GM23338 (cell line): Measurements from ENCODE around the gene COL25A1. TPM values are rescaled to one million over a fixed set of nuclear protein-coding genes. Genes with fewer than 3 reads are reported as not detected.

Source experiments
- ATAC-seq: fragments of 200-7000 bp; cut with Tn5 transposase; 3 replicates; pipeline ENCODE4 v1.9.1; 2020
- DNase-seq: peaks from one replicate; pipeline ENCODE4 v3.0.0-alpha.2; 2015; ENCODE audit warnings: low spot score
- H2AFZ ChIP-seq: fragments of 200-600 bp; sonication (generic); 2 replicates; pipeline ENCODE4 v1.8.0; 2016; ENCODE audit warnings: antibody characterized with exemption, mild to moderate bottlenecking, moderate library complexity
- H3F3A ChIP-seq: fragments of 200-600 bp; sonication (generic); replicated peaks from 2 replicates; pipeline ENCODE4 v1.8.0; 2017; ENCODE audit warnings: antibody characterized with exemption, mixed run types, low read depth
- H3K27ac ChIP-seq: fragments of 200-600 bp; sonication (generic); 2 replicates; pipeline ENCODE4 v1.6.1; 2016; ENCODE audit warnings: low read depth
- H3K27me3 ChIP-seq: fragments of 200-600 bp; sonication (generic); 2 replicates; pipeline ENCODE4 v1.8.0; 2016; ENCODE audit warnings: mild to moderate bottlenecking, mixed run types, moderate library complexity; ENCODE audit not compliant: insufficient read depth
- H3K36me3 ChIP-seq: fragments of 200-600 bp; sonication (generic); 2 replicates; pipeline ENCODE4 v1.8.0; 2016; ENCODE audit warnings: mild to moderate bottlenecking; ENCODE audit not compliant: insufficient read depth
- H3K4me1 ChIP-seq: fragments of 200-600 bp; sonication (generic); 2 replicates; pipeline ENCODE4 v1.8.0; 2016; ENCODE audit warnings: mild to moderate bottlenecking, moderate library complexity; ENCODE audit not compliant: insufficient read depth
- H3K4me2 ChIP-seq: fragments of 200-600 bp; sonication (generic); 2 replicates; pipeline ENCODE4 v1.7.1; 2017; ENCODE audit warnings: mixed run types
- H3K4me3 ChIP-seq: fragments of 200-600 bp; sonication (generic); 2 replicates; pipeline ENCODE4 v1.6.1; 2016; ENCODE audit warnings: mixed run types
- H3K79me2 ChIP-seq: fragments of 200-600 bp; sonication (generic); replicated peaks from 2 replicates; pipeline ENCODE4 v1.8.0; 2017; ENCODE audit warnings: mild to moderate bottlenecking; ENCODE audit not compliant: insufficient read depth
- H3K9me2 ChIP-seq: fragments of 200-600 bp; sonication (generic); 2 replicates; pipeline ENCODE4 v1.8.0; 2017; ENCODE audit not compliant: insufficient read depth
- H4K20me1 ChIP-seq: fragments of 200-600 bp; sonication (generic); replicated peaks from 2 replicates; pipeline ENCODE4 v1.8.0; 2017; ENCODE audit warnings: mild to moderate bottlenecking; ENCODE audit not compliant: insufficient read depth
- H3K27ac Mint-ChIP-seq: 2 replicates; pipeline ENCODE4 v1.8.0; 2020; ENCODE audit warnings: inconsistent platforms, mild to moderate bottlenecking, moderate library complexity, mixed read lengths
- H3K27me3 Mint-ChIP-seq: 3 replicates; pipeline ENCODE4 v1.8.0; 2022; ENCODE audit warnings: low read depth, mild to moderate bottlenecking, moderate library complexity, mixed read lengths, inconsistent platforms; ENCODE audit not compliant: insufficient read depth, poor library complexity
- H3K36me3 Mint-ChIP-seq: 3 replicates; pipeline ENCODE4 v1.8.0; 2021; ENCODE audit warnings: low read depth, mild to moderate bottlenecking, inconsistent platforms, moderate library complexity, mixed read lengths
- H3K4me1 Mint-ChIP-seq: 3 replicates; pipeline ENCODE4 v1.8.0; 2020; ENCODE audit warnings: mild to moderate bottlenecking, inconsistent platforms, mixed read lengths
- H3K4me3 Mint-ChIP-seq: 3 replicates; pipeline ENCODE4 v1.8.0; 2021; ENCODE audit warnings: moderate library complexity, mild to moderate bottlenecking, inconsistent platforms, mixed read lengths
- H3K9me3 Mint-ChIP-seq: 3 replicates; pipeline ENCODE4 v1.8.0; 2020; ENCODE audit warnings: moderate library complexity, mild to moderate bottlenecking, inconsistent platforms, mixed read lengths
- CREB1 ChIP-seq: fragments of 250-450 bp; sonication (Bioruptor Pico); IDR thresholded peaks from 2 replicates; pipeline ENCODE4 v1.5.0; 2020; ENCODE audit warnings: low read depth, mild to moderate bottlenecking, moderate library complexity
- EZH2 ChIP-seq: fragments of 200-600 bp; sonication (generic); IDR thresholded peaks from one replicate; pipeline ENCODE4 v1.8.0; 2017; ENCODE audit warnings: antibody characterized with exemption, mild to moderate bottlenecking, low read depth; ENCODE audit not compliant: unreplicated experiment
- EZH2phosphoT487 ChIP-seq: fragments of 200-600 bp; sonication (generic); IDR thresholded peaks from one replicate; pipeline ENCODE4 v1.8.1; 2018; ENCODE audit warnings: antibody characterized with exemption; ENCODE audit not compliant: unreplicated experiment
- JUNB ChIP-seq: IDR thresholded peaks from one replicate; pipeline ENCODE4 v1.6.1; 2016; ENCODE audit warnings: antibody characterized with exemption; ENCODE audit not compliant: unreplicated experiment
- NANOG ChIP-seq: IDR thresholded peaks from 2 replicates; pipeline ENCODE4 v1.6.1; 2016; ENCODE audit warnings: antibody characterized with exemption, borderline replicate concordance
- POLR2AphosphoS5 ChIP-seq: IDR thresholded peaks from 2 replicates; pipeline ENCODE4 v1.6.1; 2016; ENCODE audit warnings: antibody characterized with exemption, low read depth
- STAT1 ChIP-seq: IDR thresholded peaks from one replicate; pipeline ENCODE4 v1.6.1; 2016; ENCODE audit warnings: antibody characterized with exemption; ENCODE audit not compliant: unreplicated experiment
- ZNF114 ChIP-seq: fragments of 250-450 bp; sonication (Bioruptor Pico); IDR thresholded peaks from 2 replicates; pipeline ENCODE4 v1.5.0; 2020; ENCODE audit warnings: mild to moderate bottlenecking, moderate library complexity
- ZNF331 ChIP-seq: fragments of 250-450 bp; sonication (Bioruptor Pico); IDR thresholded peaks from 2 replicates; pipeline ENCODE4 v1.5.0; 2020; ENCODE audit warnings: low read depth, mild to moderate bottlenecking, moderate library complexity
- polyA plus RNA-seq: library from polyadenylated mRNA; unstranded; fragments of >200 nt; fragmentation: Nextera tagmentation; extraction: Ambion mirVana; gene quantifications from 2 replicates; pipeline ENCODE4 v1.2.1, GENCODE V29; 2016
- total RNA-seq: library from RNA; depleted of rRNA; stranded (reverse); fragments of >200 nt; shearing (Covaris generic); gene quantifications from 2 replicates; pipeline ENCODE4 v1.2.3, GENCODE V29; 2014
- TF ChIP-seq, protein P1 (sequence below): IDR thresholded peaks from one replicate; pipeline ENCODE4 v1.6.1; 2018; ENCODE audit warnings: antibody characterized with exemption; ENCODE audit not compliant: unreplicated experiment
- TF ChIP-seq, protein P2 (sequence below), 2 experiments: fragments of 200-600 bp in 1 of 2; sonication (generic) in 1 of 2; conservative IDR thresholded peaks; 2 replicates each; pipeline versions ENCODE4 v1.5.1 to v1.6.1; 2016 to 2017; ENCODE audit warnings: antibody characterized with exemption in 2 of 2, low read depth in 2 of 2, mild to moderate bottlenecking in 2 of 2, moderate library complexity in 1 of 2
- TF ChIP-seq, protein P3 (sequence below): IDR thresholded peaks from 2 replicates; pipeline ENCODE4 v1.6.1; 2016; ENCODE audit warnings: antibody characterized with exemption

The COL25A1 gene
- total and polyA plus RNA-seq, 2 experiments from 2014 or later, result 3.9 to 5.6 TPM

DNA sequence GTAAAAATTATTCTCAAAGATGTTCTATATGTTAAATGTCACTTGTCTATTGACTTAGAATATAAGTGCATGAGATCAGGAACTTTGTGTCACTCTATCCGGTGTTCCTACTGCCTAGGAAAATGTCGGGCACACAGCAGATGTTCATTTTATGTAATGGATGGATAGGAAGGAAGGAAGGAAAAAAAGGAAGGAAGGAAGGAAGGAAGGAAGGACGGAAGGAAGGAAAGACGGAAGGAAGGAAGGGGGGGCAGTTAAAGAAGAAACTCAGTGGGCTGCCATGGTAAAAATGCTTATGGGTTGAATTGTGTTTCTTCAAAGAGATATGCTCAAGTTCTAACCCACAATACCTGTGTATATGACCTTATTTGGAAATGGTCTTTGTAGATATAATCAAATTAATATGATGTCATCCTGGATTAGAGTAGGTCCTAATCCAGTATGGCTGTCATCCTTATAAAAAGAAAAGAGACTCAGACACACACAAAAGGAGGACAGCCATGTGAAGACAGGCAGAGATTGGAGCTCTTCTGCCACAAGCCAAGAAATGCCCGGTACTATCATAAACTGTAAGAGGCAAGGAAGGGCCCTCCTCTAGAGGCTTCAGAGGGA lies 86.3 kb downstream of the COL25A1 start (continued):
- TF ChIP-seq, protein P1, sequence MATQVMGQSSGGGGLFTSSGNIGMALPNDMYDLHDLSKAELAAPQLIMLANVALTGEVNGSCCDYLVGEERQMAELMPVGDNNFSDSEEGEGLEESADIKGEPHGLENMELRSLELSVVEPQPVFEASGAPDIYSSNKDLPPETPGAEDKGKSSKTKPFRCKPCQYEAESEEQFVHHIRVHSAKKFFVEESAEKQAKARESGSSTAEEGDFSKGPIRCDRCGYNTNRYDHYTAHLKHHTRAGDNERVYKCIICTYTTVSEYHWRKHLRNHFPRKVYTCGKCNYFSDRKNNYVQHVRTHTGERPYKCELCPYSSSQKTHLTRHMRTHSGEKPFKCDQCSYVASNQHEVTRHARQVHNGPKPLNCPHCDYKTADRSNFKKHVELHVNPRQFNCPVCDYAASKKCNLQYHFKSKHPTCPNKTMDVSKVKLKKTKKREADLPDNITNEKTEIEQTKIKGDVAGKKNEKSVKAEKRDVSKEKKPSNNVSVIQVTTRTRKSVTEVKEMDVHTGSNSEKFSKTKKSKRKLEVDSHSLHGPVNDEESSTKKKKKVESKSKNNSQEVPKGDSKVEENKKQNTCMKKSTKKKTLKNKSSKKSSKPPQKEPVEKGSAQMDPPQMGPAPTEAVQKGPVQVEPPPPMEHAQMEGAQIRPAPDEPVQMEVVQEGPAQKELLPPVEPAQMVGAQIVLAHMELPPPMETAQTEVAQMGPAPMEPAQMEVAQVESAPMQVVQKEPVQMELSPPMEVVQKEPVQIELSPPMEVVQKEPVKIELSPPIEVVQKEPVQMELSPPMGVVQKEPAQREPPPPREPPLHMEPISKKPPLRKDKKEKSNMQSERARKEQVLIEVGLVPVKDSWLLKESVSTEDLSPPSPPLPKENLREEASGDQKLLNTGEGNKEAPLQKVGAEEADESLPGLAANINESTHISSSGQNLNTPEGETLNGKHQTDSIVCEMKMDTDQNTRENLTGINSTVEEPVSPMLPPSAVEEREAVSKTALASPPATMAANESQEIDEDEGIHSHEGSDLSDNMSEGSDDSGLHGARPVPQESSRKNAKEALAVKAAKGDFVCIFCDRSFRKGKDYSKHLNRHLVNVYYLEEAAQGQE, result no peak
- TF ChIP-seq POLR2AphosphoS5 (no peak), STAT1 (no peak), EZH2 (no peak), JUNB (no peak), NANOG (no peak)
- TF ChIP-seq, protein P2, sequence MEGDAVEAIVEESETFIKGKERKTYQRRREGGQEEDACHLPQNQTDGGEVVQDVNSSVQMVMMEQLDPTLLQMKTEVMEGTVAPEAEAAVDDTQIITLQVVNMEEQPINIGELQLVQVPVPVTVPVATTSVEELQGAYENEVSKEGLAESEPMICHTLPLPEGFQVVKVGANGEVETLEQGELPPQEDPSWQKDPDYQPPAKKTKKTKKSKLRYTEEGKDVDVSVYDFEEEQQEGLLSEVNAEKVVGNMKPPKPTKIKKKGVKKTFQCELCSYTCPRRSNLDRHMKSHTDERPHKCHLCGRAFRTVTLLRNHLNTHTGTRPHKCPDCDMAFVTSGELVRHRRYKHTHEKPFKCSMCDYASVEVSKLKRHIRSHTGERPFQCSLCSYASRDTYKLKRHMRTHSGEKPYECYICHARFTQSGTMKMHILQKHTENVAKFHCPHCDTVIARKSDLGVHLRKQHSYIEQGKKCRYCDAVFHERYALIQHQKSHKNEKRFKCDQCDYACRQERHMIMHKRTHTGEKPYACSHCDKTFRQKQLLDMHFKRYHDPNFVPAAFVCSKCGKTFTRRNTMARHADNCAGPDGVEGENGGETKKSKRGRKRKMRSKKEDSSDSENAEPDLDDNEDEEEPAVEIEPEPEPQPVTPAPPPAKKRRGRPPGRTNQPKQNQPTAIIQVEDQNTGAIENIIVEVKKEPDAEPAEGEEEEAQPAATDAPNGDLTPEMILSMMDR (conservative IDR thresholded peaks at IDR 0.05; ENCODE audit: low read depth in 2 of 2), result no peak

- H3K4me1 Mint-ChIP-seq, result no peaks in the 10 kb centered on the region
- Histone ChIP-seq H3K4me3 (no peak overlapping the region), H3K9me2 (no peaks in the 10 kb centered on the region), H3F3A (no peaks in the 10 kb centered on the region), H3K36me3 (no peaks in the 10 kb centered on the region), H3K27ac (no peak overlapping the region), H3K79me2 (no peaks in the 10 kb centered on the region), H4K20me1 (no peaks in the 10 kb centered on the region), H2AFZ (no peak overlapping the region), H3K4me1 (no peaks in the 10 kb centered on the region), H3K27me3 (no peaks in the 10 kb centered on the region), H3K4me2 (no peak overlapping the region)
- DNase-seq, result no peak
- no peak overlapping the region for H3K27ac Mint-ChIP-seq
- no peaks in the 10 kb centered on the region for H3K36me3 Mint-ChIP-seq
- no peaks in the 10 kb centered on the region for H3K27me3 Mint-ChIP-seq
- no peaks in the 10 kb centered on the region for H3K9me3 Mint-ChIP-seq
- H3K4me3 Mint-ChIP-seq, result no peak overlapping the region
- ATAC-seq, result no peak
- TF ChIP-seq CREB1, result no peak
- TF ChIP-seq, protein P3, sequence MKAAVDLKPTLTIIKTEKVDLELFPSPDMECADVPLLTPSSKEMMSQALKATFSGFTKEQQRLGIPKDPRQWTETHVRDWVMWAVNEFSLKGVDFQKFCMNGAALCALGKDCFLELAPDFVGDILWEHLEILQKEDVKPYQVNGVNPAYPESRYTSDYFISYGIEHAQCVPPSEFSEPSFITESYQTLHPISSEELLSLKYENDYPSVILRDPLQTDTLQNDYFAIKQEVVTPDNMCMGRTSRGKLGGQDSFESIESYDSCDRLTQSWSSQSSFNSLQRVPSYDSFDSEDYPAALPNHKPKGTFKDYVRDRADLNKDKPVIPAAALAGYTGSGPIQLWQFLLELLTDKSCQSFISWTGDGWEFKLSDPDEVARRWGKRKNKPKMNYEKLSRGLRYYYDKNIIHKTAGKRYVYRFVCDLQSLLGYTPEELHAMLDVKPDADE, result no peak
- no peak for TF ChIP-seq EZH2phosphoT487
- TF ChIP-seq NANOG, result no peak
- TF ChIP-seq ZNF114, result no peak
- TF ChIP-seq, protein P2 (conservative IDR thresholded peaks at IDR 0.05; ENCODE audit: low read depth in 2 of 2), result no peak
- no peak for TF ChIP-seq STAT1
- TF ChIP-seq EZH2, result no peak
- TF ChIP-seq, protein P1, result no peak
- TF ChIP-seq ZNF331, result no peak
- TF ChIP-seq JUNB, result no peak
Measured at GRCh38 chr4:109215506-109215905, 87.0 kb downstream of the COL25A1 start.
